Bronchial epithelial cell (primary cell): ENCODE measurements around the gene ARAP2. TPM values are rescaled to one million over a fixed set of nuclear protein-coding genes. Genes with fewer than 3 reads are reported as not detected.
"Not testable (repeated sequence)": the region's sequence is repeated elsewhere in the genome, so short reads cannot be mapped to it uniquely, and the experiment has no call there.

Experiments used
- DNase-seq: peaks from one replicate; pipeline ENCODE4 v3.0.0-alpha.2; 2010; ENCODE audit warnings: low read depth
- FAIRE-seq: peaks from 2 replicates; lab custom pipeline; 2011; peaks lifted over from hg19 to GRCh38; lab: Jason Lieb, UNC
- H3K27me3 ChIP-seq: 2 replicates; pipeline ENCODE4 v1.5.1; 2011; ENCODE audit warnings: low read length; ENCODE audit not compliant: control insufficient read depth, insufficient read depth
- H3K36me3 ChIP-seq: 2 replicates; pipeline ENCODE4 v1.5.1; 2011; ENCODE audit warnings: low read length; ENCODE audit not compliant: control insufficient read depth, insufficient read depth
- H3K4me3 ChIP-seq: 2 replicates; pipeline ENCODE4 v1.5.1; 2011; ENCODE audit warnings: mild to moderate bottlenecking, low read depth, low read length, control low read depth
- CTCF ChIP-seq: IDR thresholded peaks from 2 replicates; pipeline ENCODE4 v1.5.1; 2011; ENCODE audit warnings: mild to moderate bottlenecking, moderate library complexity, low read length, control low read depth, inconsistent platforms; ENCODE audit not compliant: insufficient read depth, severe bottlenecking
- total RNA-seq: library from RNA; depleted of rRNA; stranded (reverse); fragments of >200 nt; gene quantifications from 2 replicates; pipeline ENCODE4 v1.2.1, GENCODE V29; 2014

Gene ARAP2
- total RNA-seq, 1 donor from 2014 or later, result 46.3 TPM

GRCh38 chr4:36183232-36183631 lies 61.1 kb downstream of the ARAP2 start:
- peaks cover 4% of the 10 kb centered on the region for H3K36me3 ChIP-seq
- TF ChIP-seq CTCF, result no peak
- no peak for DNase-seq
- H3K4me3 ChIP-seq, result no peak overlapping the region
- no peaks in the 10 kb centered on the region for H3K27me3 ChIP-seq
- FAIRE-seq, result no peak

- not testable (repeated sequence) for H3K27me3 ChIP-seq, H3K36me3 ChIP-seq, DNase-seq, FAIRE-seq, H3K4me3 ChIP-seq
Measured at GRCh38 chr4:36182315-36182714, 62.0 kb downstream of the ARAP2 start.

- TF ChIP-seq CTCF, result no peak
- FAIRE-seq, result no peak
- DNase-seq, result no peak
- peaks cover 1% of the 10 kb centered on the region for H3K36me3 ChIP-seq
- no peaks in the 10 kb centered on the region for H3K27me3 ChIP-seq
- H3K4me3 ChIP-seq, result no peak overlapping the region
Measured at GRCh38 chr4:36180206-36180605, 64.1 kb downstream of the ARAP2 start.

GRCh38 chr4:36178484-36178883 lies 65.8 kb downstream of the ARAP2 start:
- no peaks in the 10 kb centered on the region for H3K27me3 ChIP-seq
- no peak for TF ChIP-seq CTCF
- DNase-seq (no peak), FAIRE-seq (no peak)
- no peak overlapping the region for H3K4me3 ChIP-seq
- peaks cover 1% of the 10 kb centered on the region for H3K36me3 ChIP-seq

- TF ChIP-seq CTCF, result no peak
- Histone ChIP-seq H3K36me3 (peaks cover 1% of the 10 kb centered on the region), H3K27me3 (no peaks in the 10 kb centered on the region), H3K4me3 (no peak overlapping the region)
- peak; percentile 14 for DNase-seq
- no peak for FAIRE-seq
Measured at GRCh38 chr4:36177946-36178345, 66.4 kb downstream of the ARAP2 start.

- DNase-seq, result no peak
- no peak for FAIRE-seq
- no peak overlapping the region for H3K4me3 ChIP-seq
- H3K36me3 ChIP-seq, result peaks cover 1% of the 10 kb centered on the region
- H3K27me3 ChIP-seq, result no peaks in the 10 kb centered on the region
- no peak for TF ChIP-seq CTCF
Measured at GRCh38 chr4:36174570-36174969, 69.7 kb downstream of the ARAP2 start.
